Adrenal gland (tissue), 5 donors: ENCODE data around the gene BTBD9.

Experiments
- POLR2A ChIP-seq, 2 donors: fragments of 450-650 bp; IDR thresholded peaks; one replicate each; pipeline ENCODE4 v1.6.1; 2017; ENCODE audit warnings: antibody characterized with exemption in 2 of 2, mild to moderate bottlenecking in 2 of 2, moderate library complexity in 1 of 2
- TF ChIP-seq, protein P1 (sequence below), 6 experiments: fragments of 450-650 bp in 4 of 6; fragments of 200-600 bp in 2 of 6; sonication (generic) in 1 of 6; IDR thresholded peaks; 1 replicate in 5 of 6; 2 replicates in 1 of 6; pipeline versions ENCODE4 v1.5.1 to v1.8.0; 2016 to 2021; ENCODE audit warnings: antibody characterized with exemption in 6 of 6, mild to moderate bottlenecking in 2 of 6, moderate library complexity in 1 of 6
- donor health status: DM: no; HTN: no; CAD: no.

DNA sequence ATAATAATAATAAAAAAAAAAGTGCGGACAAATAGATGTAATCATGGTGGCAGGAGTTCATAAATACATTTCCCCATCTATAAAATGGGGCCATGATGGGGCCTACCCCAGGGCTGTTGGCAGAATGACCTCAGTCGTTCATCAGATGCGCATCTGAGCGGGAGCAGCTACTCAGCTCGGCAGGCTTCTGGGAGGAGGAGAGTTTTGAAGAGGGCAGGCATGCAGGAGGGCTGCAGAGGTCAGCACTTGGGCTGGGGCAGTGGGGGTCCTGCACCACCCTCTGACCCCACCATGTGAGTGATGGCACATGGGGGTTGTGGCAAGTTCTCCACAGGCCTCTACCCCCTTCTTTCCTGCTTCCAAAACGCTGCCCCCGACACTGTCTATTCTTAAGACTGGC, 446.7 kb downstream of the BTBD9 start:
- TF ChIP-seq, protein P1, sequence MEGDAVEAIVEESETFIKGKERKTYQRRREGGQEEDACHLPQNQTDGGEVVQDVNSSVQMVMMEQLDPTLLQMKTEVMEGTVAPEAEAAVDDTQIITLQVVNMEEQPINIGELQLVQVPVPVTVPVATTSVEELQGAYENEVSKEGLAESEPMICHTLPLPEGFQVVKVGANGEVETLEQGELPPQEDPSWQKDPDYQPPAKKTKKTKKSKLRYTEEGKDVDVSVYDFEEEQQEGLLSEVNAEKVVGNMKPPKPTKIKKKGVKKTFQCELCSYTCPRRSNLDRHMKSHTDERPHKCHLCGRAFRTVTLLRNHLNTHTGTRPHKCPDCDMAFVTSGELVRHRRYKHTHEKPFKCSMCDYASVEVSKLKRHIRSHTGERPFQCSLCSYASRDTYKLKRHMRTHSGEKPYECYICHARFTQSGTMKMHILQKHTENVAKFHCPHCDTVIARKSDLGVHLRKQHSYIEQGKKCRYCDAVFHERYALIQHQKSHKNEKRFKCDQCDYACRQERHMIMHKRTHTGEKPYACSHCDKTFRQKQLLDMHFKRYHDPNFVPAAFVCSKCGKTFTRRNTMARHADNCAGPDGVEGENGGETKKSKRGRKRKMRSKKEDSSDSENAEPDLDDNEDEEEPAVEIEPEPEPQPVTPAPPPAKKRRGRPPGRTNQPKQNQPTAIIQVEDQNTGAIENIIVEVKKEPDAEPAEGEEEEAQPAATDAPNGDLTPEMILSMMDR (IDR thresholded peaks at IDR 0.05), result no peak
- no peak for TF ChIP-seq POLR2A (IDR thresholded peaks at IDR 0.05)
